Large intestine (tissue), 3 donors: ENCODE measurements around the gene PDLIM7. TPM values are rescaled to one million over a fixed set of nuclear protein-coding genes. Genes with fewer than 3 reads are reported as not detected.
"Not testable (repeated sequence)": the region's sequence is repeated elsewhere in the genome, so short reads cannot be mapped to it uniquely, and the experiment has no call there.

Experiments
- DNase-seq, 2 donors: peaks; one replicate each; pipeline versions ENCODE4 v3.0.0 to v3.0.0-alpha.2; 2013
- H3K27ac ChIP-seq: one replicate; pipeline ENCODE4 v1.5.1; 2013; ENCODE audit warnings: low read length
- H3K27me3 ChIP-seq: 2 replicates; pipeline ENCODE4 v1.6.1; 2013; ENCODE audit warnings: low read length; ENCODE audit not compliant: control insufficient read depth, insufficient read depth
- H3K36me3 ChIP-seq: 2 replicates; pipeline ENCODE4 v1.6.1; 2013; ENCODE audit warnings: low read length; ENCODE audit not compliant: control insufficient read depth, insufficient read depth
- H3K4me1 ChIP-seq: one replicate; pipeline ENCODE4 v1.6.1; 2013; ENCODE audit warnings: low read length; ENCODE audit not compliant: control insufficient read depth, insufficient read depth
- H3K4me3 ChIP-seq: one replicate; pipeline ENCODE4 v1.5.1; 2013; ENCODE audit warnings: low read length
- H3K9me3 ChIP-seq: one replicate; pipeline ENCODE4 v1.6.1; 2013; ENCODE audit warnings: mild to moderate bottlenecking, low read depth, low read length, moderate library complexity; ENCODE audit not compliant: control insufficient read depth
- WGBS: methylation state at CpG from one replicate; pipeline ENCODE4 v1.1.5; 2013; ENCODE audit warnings: low lambda C conversion rate; ENCODE audit not compliant: insufficient coverage; 5-methylcytosine and 5-hydroxymethylcytosine counted together
- polyA plus RNA-seq: library from polyadenylated mRNA; unstranded; fragments of 120-200 nt; gene quantifications from one replicate; pipeline ENCODE4 v1.2.1, GENCODE V29; 2013

PDLIM7 gene
- polyA plus RNA-seq, 1 donor, result 118 TPM

DNA sequence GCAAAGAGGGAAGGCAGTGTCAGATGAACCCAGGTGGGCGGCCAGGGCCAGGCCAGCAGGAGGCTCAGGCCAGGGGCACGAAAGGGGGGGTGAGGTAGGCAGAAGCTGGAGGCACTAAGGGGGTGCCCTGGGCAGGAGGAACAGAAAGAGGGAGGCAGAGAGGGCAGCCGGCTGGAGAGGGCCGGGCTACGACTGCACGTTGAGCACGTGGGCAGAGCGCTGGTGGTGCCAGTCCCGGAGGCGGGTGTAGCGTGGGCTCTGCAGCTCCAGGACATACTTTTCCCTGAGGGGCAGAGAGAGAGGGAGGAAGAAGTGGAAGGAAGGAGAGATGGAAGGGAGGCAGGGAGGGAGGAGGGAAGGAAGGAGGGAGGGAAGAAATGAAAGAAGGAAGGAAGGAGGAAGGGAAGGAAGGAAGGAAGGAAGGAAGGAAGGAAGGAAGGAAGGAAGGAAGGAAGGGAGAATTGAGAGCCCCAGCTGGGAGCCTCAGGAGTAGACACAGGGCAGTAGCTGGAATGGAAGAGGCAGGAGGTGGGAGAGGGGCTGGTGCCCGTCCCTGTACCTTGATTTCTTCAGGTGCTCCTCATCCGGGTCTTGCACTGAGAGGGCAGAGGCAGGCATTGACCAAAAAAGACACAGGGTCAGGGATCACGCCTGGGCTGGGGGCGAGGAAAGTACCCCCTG lies 7.0 kb downstream of the PDLIM7 start:
- Histone ChIP-seq H3K27ac (no peak overlapping the region), H3K4me1 (peaks cover 20% of the 10 kb centered on the region), H3K9me3 (no peaks in the 10 kb centered on the region), H3K36me3 (peaks cover 42% of the 10 kb centered on the region), H3K4me3 (no peak overlapping the region), H3K27me3 (no peaks in the 10 kb centered on the region)
- 100% methylated on average over 1 of the region's 15 CpGs for WGBS
- no peak for DNase-seq

DNA sequence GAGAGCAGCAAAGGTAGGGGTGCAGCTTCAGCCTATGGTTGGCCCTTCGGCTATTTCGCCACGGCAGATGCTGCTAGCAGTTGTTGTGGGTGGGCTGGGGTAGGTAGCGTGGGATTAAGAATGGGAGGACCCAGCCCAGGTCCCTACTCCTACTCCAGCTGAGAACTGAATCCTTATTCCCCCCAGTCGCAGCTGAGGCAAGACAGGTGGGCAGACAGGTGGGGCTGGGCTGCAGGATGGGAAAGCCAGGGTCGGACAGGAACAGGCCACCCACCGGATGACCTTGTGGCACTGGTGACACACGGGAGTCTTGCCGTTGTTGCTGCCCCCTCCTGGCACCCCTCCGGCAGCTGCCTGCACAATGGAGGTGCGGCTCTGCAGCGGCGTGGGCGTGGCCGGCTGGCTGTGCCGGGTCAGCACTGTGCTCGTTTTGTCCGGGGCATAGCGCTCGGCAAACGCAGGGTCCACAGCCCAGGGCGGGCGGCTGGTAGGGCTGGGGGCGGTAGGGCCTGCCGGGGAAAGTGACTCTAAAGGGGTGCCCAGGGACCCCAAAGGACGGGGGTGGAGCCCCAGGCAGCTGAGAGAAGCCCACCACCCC lies 8.2 kb downstream of the PDLIM7 start:
- no CpG with 5 or more reads among the region's 26 CpGs for WGBS
- no peaks in the 10 kb centered on the region for H3K27me3 ChIP-seq
- H3K36me3 ChIP-seq, result peaks cover 45% of the 10 kb centered on the region
- no peaks in the 10 kb centered on the region for H3K9me3 ChIP-seq
- peaks cover 14% of the 10 kb centered on the region for H3K4me1 ChIP-seq
- no peak overlapping the region for H3K4me3 ChIP-seq
- DNase-seq, result peak; percentile 51 to 54
- no peak overlapping the region for H3K27ac ChIP-seq

DNA sequence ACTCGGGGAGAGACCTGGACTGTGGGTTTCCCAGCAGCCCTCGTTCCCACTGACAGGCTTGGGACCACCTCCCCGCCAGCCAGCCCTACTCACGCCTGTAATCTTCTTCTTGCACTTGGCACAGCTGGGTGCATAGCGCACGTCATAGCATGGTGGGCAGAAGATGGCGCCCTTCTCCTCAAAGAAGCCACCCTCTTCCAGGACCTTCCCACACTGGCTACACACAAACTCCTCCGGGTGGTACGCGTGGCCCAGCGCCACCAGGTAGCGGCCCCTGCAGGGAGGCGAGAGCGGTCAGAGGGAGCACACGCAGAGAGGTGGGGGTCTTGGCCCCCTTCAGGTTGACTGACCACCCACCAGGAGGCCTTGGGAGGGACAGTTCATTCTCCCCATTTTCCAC lies 9.4 kb downstream of the PDLIM7 start:
- Histone ChIP-seq H3K27ac (no peak overlapping the region), H3K36me3 (peaks cover 46% of the 10 kb centered on the region), H3K4me1 (peaks cover 6% of the 10 kb centered on the region), H3K27me3 (no peaks in the 10 kb centered on the region), H3K4me3 (no peak overlapping the region), H3K9me3 (no peaks in the 10 kb centered on the region)
- WGBS, result no CpG with 5 or more reads among the region's 15 CpGs
- DNase-seq, result no peak

DNA sequence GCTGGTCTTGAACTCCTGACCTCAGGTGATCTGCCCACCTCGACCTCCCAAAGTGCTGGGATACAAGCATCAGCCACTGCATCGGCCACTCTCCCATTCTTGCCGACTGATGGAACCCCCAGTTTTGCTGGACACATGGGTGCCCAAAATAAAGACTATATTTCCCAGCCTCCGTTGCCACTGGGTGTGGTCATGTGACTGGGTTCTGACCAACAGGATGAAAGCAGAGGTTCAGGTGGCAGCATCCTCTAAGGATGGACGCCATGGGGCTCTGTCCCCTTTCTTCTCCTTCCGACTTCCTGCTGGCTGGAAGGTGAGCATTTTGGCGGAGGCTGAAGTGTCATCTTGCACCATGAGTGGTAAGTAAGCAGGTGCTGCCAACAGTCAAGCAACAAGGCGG lies 10.3 kb downstream of the PDLIM7 start:
- Histone ChIP-seq H3K27ac (no peak overlapping the region), H3K4me1 (peaks cover 6% of the 10 kb centered on the region), H3K27me3 (no peaks in the 10 kb centered on the region), H3K9me3 (no peaks in the 10 kb centered on the region), H3K4me3 (no peak overlapping the region), H3K36me3 (peaks cover 41% of the 10 kb centered on the region)
- no CpG with 5 or more reads among the region's 8 CpGs for WGBS
- no peak for DNase-seq

DNA sequence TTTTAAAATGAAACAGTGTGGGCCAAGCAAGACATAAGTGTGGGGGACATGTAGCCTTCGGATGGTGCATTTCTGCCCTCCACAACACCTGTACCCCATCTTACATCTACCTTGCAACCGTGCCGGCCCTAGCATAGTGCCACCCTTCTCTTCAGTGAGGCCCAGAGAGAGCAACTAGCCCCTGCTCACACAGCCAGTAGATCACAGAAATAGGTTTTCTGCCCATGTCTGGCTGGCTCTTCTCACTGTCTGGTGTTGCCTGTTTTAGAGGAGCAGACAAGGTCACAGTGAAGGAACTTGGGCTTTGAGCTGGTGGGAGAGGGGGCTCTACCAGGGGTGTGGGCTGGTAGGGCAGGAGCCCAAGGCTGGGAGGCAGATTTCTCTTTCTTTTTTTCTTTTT lies 11.1 kb downstream of the PDLIM7 start:
- no peaks in the 10 kb centered on the region for H3K9me3 ChIP-seq
- H3K4me3 ChIP-seq, result no peak overlapping the region
- no peak overlapping the region for H3K27ac ChIP-seq
- no peaks in the 10 kb centered on the region for H3K27me3 ChIP-seq
- DNase-seq, result no peak
- peaks cover 44% of the 10 kb centered on the region for H3K36me3 ChIP-seq
- WGBS, result no CpG with 5 or more reads among the region's 3 CpGs
- peaks cover 6% of the 10 kb centered on the region for H3K4me1 ChIP-seq

DNA sequence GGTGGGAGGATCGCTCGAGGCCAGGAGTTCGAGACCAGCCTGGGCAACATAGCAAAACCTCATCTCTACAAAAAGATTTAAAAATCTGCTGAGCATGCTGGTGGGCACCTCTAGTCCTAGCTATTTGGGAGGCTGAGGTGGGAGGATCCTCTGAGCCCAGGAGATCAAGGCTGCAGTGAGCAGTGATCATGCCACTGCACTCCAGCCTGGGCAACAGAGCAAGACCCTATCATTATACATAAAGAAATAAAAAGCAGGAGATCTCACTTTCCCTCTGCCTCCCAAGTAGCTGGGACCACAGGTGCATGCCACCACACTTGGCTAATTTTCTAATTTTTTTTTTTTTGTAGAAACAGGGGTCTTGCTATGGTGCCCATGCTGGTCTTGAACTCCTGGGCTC lies 11.7 kb downstream of the PDLIM7 start:
- H3K9me3 ChIP-seq, H3K4me3 ChIP-seq, H3K4me1 ChIP-seq, DNase-seq, H3K27me3 ChIP-seq, H3K27ac ChIP-seq: not testable (repeated sequence)
- H3K36me3 ChIP-seq, result peaks cover 39% of the 10 kb centered on the region
- WGBS, result no CpG with 5 or more reads among the region's 3 CpGs

DNA sequence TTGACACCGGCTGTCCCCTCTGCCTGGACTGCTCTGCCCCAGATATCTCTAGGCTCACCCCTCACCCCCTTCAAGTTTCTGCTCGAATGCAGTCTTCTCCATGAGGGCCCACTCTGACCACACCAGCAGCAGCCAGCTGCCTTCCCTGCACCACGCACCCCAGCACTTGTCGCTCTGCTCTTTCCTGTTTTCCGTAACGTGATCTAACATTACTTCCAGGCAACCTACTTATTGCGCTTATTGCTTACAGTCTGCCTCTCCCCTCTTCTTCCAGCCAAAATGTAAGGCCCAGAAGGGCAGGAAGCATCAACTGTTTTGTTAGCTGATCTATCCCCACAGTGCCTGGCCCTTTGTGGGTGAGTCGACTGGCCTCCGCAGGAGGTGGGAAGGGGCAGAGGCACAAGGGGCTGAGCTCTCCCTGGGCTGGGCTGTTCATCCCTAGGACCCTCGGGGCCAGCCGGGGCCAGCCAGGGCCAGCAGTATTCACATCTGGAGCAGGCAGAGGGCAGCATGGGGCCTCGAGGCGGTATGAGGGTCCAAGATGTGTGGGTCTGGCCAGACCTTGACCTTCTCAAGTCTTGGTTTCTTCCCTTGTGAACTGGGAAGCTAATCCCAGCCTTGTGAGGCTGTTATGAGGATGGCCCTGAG lies 12.4 kb downstream of the PDLIM7 start:
- no peaks in the 10 kb centered on the region for H3K9me3 ChIP-seq
- WGBS, result no CpG with 5 or more reads among the region's 13 CpGs
- no peaks in the 10 kb centered on the region for H3K27me3 ChIP-seq
- peaks cover 36% of the 10 kb centered on the region for H3K36me3 ChIP-seq
- no peak overlapping the region for H3K27ac ChIP-seq
- no peak overlapping the region for H3K4me3 ChIP-seq
- peaks cover 6% of the 10 kb centered on the region for H3K4me1 ChIP-seq
- DNase-seq, result no peak

DNA sequence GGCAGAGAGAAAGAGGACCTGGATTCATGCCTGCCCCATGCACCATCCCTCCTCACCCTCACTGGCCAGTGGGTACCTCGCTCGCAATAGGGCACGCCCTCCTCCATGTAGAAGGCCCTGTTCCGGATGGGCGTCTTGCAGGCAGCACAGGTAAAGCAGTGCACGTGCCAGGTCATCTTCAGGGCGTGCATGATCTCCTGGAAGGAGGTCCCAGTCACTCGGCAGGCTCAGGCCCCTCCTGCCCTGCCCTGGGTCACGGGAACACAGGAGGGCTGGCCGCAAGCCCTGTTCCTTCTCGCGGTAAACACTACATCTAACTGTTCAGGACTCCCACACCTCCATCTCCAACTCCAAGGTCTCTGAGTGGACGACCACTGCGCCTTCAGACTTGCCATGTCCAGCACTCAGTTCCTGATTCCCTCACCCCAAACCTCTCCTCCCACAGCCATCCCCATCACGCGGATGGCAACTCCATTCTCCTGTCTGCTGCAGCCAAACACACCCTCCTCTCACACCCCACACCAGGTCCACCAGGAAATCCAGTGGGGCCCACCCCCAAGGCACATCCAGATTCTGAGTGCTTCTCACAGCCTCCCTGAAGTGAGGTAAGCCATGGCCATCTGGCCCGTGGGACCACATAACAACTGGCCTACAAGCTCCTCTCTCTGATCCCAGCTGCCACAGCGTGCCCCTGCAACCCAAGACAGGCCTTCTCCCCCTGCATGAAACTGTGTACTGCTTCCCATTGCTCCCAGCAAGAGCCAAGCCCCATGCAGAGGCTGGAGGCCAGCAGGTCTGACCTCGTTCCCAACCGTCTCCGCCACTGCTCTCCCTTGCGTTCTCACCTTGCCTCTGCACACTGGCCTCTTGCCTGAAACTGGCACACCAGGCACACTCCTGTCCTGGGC lies 13.2 kb downstream of the PDLIM7 start:
- Histone ChIP-seq H3K27me3 (no peaks in the 10 kb centered on the region), H3K36me3 (peaks cover 33% of the 10 kb centered on the region), H3K9me3 (no peaks in the 10 kb centered on the region), H3K4me3 (no peak overlapping the region), H3K4me1 (peaks cover 5% of the 10 kb centered on the region), H3K27ac (no peak overlapping the region)
- no CpG with 5 or more reads among the region's 22 CpGs for WGBS
- DNase-seq, result no peak

DNA sequence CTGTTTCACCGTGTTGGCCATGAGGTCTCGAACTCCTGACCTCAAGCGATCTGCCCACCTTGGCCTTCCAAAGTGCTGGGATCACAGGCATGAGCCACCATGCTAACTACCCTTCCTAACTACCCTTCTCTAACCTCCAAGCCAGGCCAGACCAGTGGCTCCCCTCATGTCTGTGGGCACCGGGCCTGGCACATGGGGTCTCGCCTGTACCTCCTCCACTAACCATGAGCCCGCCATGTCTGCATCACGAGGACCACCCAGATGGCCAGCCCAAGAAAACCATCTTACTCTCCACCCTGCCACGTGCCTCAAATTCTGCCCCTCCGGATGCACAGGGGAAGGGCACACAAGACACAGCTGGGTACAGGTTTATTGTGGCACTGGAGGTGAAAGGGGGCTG lies 14.4 kb downstream of the PDLIM7 start:
- Histone ChIP-seq H3K27me3 (no peaks in the 10 kb centered on the region), H3K4me1 (no peaks in the 10 kb centered on the region), H3K27ac (no peak overlapping the region), H3K36me3 (peaks cover 25% of the 10 kb centered on the region), H3K9me3 (no peaks in the 10 kb centered on the region), H3K4me3 (no peak overlapping the region)
- DNase-seq, result no peak
- WGBS, result no CpG with 5 or more reads among the region's 9 CpGs

DNA sequence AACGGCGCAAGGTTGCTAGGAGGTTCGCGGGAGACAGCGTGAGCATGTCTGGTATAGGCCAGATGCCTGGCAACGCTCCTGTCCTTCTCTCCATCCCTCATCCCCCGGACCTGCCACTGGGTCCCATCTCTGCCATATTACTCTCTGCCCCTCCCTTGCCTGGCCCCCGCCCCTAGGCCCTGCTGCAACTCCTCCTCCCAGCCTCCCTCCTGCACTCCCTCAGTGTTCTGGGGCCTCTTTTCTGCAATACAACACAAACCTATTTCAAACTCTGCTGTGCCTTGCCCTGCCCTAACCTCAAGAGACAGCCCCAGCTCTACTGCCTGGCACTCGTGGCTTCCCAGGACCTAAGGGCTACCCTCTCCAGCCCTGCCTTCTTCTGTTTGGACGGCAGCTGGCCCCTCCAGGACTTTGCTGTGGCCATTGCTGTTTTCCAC lies 15.0 kb downstream of the PDLIM7 start:
- WGBS, result no CpG with 5 or more reads among the region's 10 CpGs
- Histone ChIP-seq H3K4me3 (no peak overlapping the region), H3K27ac (no peak overlapping the region), H3K36me3 (peaks cover 19% of the 10 kb centered on the region), H3K9me3 (no peaks in the 10 kb centered on the region), H3K4me1 (no peaks in the 10 kb centered on the region), H3K27me3 (no peaks in the 10 kb centered on the region)
- DNase-seq, result no peak
